HepG2 (cell line): Measurements from ENCODE around the gene TEF. TPM values are rescaled to one million over a fixed set of nuclear protein-coding genes. Genes with fewer than 3 reads are reported as not detected.

Experiments used
- BRCA1 ChIP-seq: sonication (generic); formaldehyde crosslinking; IDR thresholded peaks from 2 replicates; pipeline ENCODE4 v1.4.0; 2020; ENCODE audit warnings: missing genetic modification reagents
- CCDC6 ChIP-seq: sonication (generic); formaldehyde crosslinking; IDR thresholded peaks from 2 replicates; pipeline ENCODE4 v1.8.1; 2022; ENCODE audit warnings: mild to moderate bottlenecking, missing genetic modification reagents, moderate library complexity
- MAFG ChIP-seq: sonication (generic); formaldehyde crosslinking; IDR thresholded peaks from 2 replicates; pipeline ENCODE4 v1.5.1; 2020; ENCODE audit warnings: mild to moderate bottlenecking, missing genetic modification reagents
- NR0B2 ChIP-seq: sonication (generic); formaldehyde crosslinking; IDR thresholded peaks from 2 replicates; pipeline ENCODE4 v1.4.0; 2020; ENCODE audit warnings: mild to moderate bottlenecking, missing genetic modification reagents
- NR3C1 ChIP-seq: sonication (generic); formaldehyde crosslinking; IDR thresholded peaks from 2 replicates; pipeline ENCODE4 v1.4.0; 2020; ENCODE audit warnings: missing genetic modification reagents
- POGZ ChIP-seq: sonication (generic); formaldehyde crosslinking; IDR thresholded peaks from 2 replicates; pipeline ENCODE4 v1.4.0; 2020; ENCODE audit warnings: mild to moderate bottlenecking, missing genetic modification reagents
- PTBP1 ChIP-seq: fragments of 200-400 bp; formaldehyde crosslinking; IDR thresholded peaks from 2 replicates; pipeline ENCODE4 v1.6.1; 2018; ENCODE audit warnings: low read length, low read depth; ENCODE audit not compliant: poor library complexity, severe bottlenecking
- RBM22 ChIP-seq: fragments of 200-400 bp; formaldehyde crosslinking; optimal IDR thresholded peaks from 2 replicates; pipeline ENCODE3; 2017; ENCODE audit warnings: mild to moderate bottlenecking, low read length, moderate library complexity
- ZNF430 ChIP-seq: sonication (generic); formaldehyde crosslinking; IDR thresholded peaks from 2 replicates; pipeline ENCODE4 v1.9.0; 2021; ENCODE audit warnings: mild to moderate bottlenecking, missing genetic modification reagents
- ZNF616 ChIP-seq: sonication (generic); formaldehyde crosslinking; IDR thresholded peaks from 2 replicates; pipeline ENCODE4 v1.5.0; 2020; ENCODE audit warnings: low read depth, mild to moderate bottlenecking, missing genetic modification reagents
- ZNF788 ChIP-seq: sonication (generic); formaldehyde crosslinking; IDR thresholded peaks from 2 replicates; pipeline ENCODE4 v1.5.0; 2020; ENCODE audit warnings: mild to moderate bottlenecking, missing genetic modification reagents, borderline replicate concordance
- ZSCAN21 ChIP-seq: sonication (generic); formaldehyde crosslinking; IDR thresholded peaks from 2 replicates; pipeline ENCODE4 v1.8.0; 2022; ENCODE audit warnings: mild to moderate bottlenecking, missing genetic modification reagents, moderate library complexity, borderline replicate concordance
- polyA plus RNA-seq, 8 experiments: library from polyadenylated mRNA; depleted of rRNA in 3 of 8; stranded (reverse) in 7 of 8; unstranded in 1 of 8; fragments of >200 nt; fragmentation: Illumina TruSeq in 4 of 8; extraction: Trizol in 4 of 8; gene quantifications; 2 replicates each; pipeline versions ENCODE4 v1.2.1 to v1.2.3, GENCODE V29; 2011 to 2016; ENCODE audit warnings: low read depth in 4 of 8, missing spikeins in 1 of 8, mixed read lengths in 1 of 8; ENCODE audit not compliant: insufficient read depth in 1 of 8
- total RNA-seq, 5 experiments: library from RNA; depleted of rRNA; stranded (reverse); fragments of >200 nt; fragmentation: Illumina TruSeq; extraction: Trizol; gene quantifications; 2 replicates each; pipeline ENCODE4 v1.2.3, GENCODE V29; 2016; ENCODE audit warnings: low read depth in 1 of 5
- TF ChIP-seq, protein P1 (sequence below): sonication (generic); formaldehyde crosslinking; IDR thresholded peaks from 2 replicates; pipeline ENCODE4 v1.4.0; 2020; ENCODE audit warnings: mild to moderate bottlenecking, missing genetic modification reagents, borderline replicate concordance
- TF ChIP-seq, protein P2 (sequence below): sonication (generic); formaldehyde crosslinking; IDR thresholded peaks from 2 replicates; pipeline ENCODE4 v1.8.1; 2023; ENCODE audit warnings: mild to moderate bottlenecking, inconsistent platforms, moderate library complexity, missing genetic modification reagents, borderline replicate concordance
- TF ChIP-seq, protein P3 (sequence below): sonication (generic); formaldehyde crosslinking; IDR thresholded peaks from 2 replicates; pipeline ENCODE4 v1.4.0; 2020; ENCODE audit warnings: mild to moderate bottlenecking, low read depth, missing genetic modification reagents
- TF ChIP-seq, protein P4 (sequence below): sonication (generic); formaldehyde crosslinking; IDR thresholded peaks from 2 replicates; pipeline ENCODE4 v1.4.0; 2020; ENCODE audit warnings: missing genetic modification reagents

The TEF gene
- total and polyA plus RNA-seq, 2 of the 13 experiments (the other 11 are each of a cell fraction or from before 2014, with no cell fraction given), result 7.6 to 11.2 TPM

DNA sequence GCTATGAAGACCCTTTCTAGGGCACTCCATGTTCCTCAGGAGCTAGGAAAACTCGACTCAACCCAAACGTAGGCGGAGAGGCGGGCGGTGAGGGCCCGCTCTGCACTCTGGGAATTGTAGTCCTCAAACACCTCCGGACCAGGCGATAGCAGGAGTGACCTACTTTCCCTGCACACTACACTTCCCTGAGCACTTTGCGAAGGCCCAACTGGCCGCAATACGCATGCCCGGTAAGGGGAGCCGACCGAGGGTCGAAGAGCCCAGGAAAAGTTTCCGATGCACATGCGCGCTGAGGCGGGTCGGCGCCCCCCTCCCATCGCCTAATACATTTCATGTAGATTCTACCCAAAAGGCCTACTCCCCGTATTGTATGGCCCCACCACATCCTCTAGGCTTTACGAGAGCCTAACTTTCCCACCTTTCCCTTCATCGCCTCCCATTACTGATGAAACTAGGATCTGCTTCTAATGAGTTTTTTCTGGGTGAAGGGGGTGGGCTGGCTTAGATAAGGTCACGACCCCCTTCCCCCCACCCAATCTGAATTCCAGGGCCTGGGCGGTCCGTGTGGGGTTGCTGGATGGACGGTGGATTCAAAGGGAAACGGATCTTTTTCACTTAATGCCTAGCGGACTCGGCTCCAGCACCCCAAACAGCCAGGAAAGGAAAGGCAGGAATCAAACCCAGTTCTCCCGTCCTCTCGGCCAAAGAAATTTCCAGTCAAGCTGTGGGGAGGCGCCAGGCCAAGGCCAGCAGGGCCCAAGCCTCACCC is 62.8 kb downstream of the TEF start (continued):
- TF ChIP-seq, protein P1, sequence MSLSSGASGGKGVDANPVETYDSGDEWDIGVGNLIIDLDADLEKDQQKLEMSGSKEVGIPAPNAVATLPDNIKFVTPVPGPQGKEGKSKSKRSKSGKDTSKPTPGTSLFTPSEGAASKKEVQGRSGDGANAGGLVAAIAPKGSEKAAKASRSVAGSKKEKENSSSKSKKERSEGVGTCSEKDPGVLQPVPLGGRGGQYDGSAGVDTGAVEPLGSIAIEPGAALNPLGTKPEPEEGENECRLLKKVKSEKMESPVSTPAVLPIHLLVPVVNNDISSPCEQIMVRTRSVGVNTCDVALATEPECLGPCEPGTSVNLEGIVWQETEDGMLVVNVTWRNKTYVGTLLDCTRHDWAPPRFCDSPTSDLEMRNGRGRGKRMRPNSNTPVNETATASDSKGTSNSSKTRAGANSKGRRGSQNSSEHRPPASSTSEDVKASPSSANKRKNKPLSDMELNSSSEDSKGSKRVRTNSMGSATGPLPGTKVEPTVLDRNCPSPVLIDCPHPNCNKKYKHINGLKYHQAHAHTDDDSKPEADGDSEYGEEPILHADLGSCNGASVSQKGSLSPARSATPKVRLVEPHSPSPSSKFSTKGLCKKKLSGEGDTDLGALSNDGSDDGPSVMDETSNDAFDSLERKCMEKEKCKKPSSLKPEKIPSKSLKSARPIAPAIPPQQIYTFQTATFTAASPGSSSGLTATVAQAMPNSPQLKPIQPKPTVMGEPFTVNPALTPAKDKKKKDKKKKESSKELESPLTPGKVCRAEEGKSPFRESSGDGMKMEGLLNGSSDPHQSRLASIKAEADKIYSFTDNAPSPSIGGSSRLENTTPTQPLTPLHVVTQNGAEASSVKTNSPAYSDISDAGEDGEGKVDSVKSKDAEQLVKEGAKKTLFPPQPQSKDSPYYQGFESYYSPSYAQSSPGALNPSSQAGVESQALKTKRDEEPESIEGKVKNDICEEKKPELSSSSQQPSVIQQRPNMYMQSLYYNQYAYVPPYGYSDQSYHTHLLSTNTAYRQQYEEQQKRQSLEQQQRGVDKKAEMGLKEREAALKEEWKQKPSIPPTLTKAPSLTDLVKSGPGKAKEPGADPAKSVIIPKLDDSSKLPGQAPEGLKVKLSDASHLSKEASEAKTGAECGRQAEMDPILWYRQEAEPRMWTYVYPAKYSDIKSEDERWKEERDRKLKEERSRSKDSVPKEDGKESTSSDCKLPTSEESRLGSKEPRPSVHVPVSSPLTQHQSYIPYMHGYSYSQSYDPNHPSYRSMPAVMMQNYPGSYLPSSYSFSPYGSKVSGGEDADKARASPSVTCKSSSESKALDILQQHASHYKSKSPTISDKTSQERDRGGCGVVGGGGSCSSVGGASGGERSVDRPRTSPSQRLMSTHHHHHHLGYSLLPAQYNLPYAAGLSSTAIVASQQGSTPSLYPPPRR (CRISPR knock-in tag), result peak; percentile 42; the same call in 1 of the 2 replicates
- no peak for TF ChIP-seq BRCA1 (CRISPR knock-in tag)
- no peak for TF ChIP-seq NR3C1 (CRISPR knock-in tag)
- no peak for TF ChIP-seq ZNF616
- no peak; the same call in 1 of the 2 replicates for TF ChIP-seq ZNF788 (CRISPR knock-in tag)
- TF ChIP-seq, protein P2, sequence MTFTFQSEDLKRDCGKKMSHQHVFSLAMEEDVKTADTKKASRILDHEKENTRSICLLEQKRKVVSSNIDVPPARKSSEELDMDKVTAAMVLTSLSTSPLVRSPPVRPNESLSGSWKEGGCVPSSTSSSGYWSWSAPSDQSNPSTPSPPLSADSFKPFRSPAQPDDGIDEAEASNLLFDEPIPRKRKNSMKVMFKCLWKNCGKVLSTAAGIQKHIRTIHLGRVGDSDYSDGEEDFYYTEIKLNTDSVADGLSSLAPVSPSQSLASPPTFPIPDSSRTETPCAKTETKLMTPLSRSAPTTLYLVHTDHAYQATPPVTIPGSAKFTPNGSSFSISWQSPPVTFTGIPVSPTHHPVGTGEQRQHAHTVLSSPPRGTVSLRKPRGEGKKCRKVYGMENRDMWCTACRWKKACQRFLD (CRISPR knock-in tag), result peak; percentile 78; the same call in 1 of the 2 replicates
- TF ChIP-seq ZNF430, result peak; percentile 24; the same call in 1 of the 2 replicates
- TF ChIP-seq, protein P3, sequence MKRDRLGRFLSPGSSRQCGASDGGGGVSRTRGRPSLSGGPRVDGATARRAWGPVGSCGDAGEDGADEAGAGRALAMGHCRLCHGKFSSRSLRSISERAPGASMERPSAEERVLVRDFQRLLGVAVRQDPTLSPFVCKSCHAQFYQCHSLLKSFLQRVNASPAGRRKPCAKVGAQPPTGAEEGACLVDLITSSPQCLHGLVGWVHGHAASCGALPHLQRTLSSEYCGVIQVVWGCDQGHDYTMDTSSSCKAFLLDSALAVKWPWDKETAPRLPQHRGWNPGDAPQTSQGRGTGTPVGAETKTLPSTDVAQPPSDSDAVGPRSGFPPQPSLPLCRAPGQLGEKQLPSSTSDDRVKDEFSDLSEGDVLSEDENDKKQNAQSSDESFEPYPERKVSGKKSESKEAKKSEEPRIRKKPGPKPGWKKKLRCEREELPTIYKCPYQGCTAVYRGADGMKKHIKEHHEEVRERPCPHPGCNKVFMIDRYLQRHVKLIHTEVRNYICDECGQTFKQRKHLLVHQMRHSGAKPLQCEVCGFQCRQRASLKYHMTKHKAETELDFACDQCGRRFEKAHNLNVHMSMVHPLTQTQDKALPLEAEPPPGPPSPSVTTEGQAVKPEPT, result no peak
- no peak for TF ChIP-seq CCDC6
- TF ChIP-seq POGZ (CRISPR knock-in tag), result no peak
- TF ChIP-seq NR0B2 (CRISPR knock-in tag), result no peak
- TF ChIP-seq, protein P4, sequence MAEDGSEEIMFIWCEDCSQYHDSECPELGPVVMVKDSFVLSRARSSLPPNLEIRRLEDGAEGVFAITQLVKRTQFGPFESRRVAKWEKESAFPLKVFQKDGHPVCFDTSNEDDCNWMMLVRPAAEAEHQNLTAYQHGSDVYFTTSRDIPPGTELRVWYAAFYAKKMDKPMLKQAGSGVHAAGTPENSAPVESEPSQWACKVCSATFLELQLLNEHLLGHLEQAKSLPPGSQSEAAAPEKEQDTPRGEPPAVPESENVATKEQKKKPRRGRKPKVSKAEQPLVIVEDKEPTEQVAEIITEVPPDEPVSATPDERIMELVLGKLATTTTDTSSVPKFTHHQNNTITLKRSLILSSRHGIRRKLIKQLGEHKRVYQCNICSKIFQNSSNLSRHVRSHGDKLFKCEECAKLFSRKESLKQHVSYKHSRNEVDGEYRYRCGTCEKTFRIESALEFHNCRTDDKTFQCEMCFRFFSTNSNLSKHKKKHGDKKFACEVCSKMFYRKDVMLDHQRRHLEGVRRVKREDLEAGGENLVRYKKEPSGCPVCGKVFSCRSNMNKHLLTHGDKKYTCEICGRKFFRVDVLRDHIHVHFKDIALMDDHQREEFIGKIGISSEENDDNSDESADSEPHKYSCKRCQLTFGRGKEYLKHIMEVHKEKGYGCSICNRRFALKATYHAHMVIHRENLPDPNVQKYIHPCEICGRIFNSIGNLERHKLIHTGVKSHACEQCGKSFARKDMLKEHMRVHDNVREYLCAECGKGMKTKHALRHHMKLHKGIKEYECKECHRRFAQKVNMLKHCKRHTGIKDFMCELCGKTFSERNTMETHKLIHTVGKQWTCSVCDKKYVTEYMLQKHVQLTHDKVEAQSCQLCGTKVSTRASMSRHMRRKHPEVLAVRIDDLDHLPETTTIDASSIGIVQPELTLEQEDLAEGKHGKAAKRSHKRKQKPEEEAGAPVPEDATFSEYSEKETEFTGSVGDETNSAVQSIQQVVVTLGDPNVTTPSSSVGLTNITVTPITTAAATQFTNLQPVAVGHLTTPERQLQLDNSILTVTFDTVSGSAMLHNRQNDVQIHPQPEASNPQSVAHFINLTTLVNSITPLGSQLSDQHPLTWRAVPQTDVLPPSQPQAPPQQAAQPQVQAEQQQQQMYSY (CRISPR knock-in tag), result no peak; the same call in 1 of the 2 replicates
- no peak for TF ChIP-seq MAFG (CRISPR knock-in tag)
- TF ChIP-seq PTBP1, result no peak
- no peak; the same call in 1 of the 2 replicates for TF ChIP-seq ZSCAN21 (CRISPR knock-in tag)
- TF ChIP-seq RBM22, result no peak
